Stimulated activated naive CD8-positive, alpha-beta T cell treated with anti-CD3 and anti-CD28 coated beads, Interleukin-15, Interleukin-2, amounts not matched to agents 100 ng/mL and 50 ng/mL, for 24 hours (primary cell): ENCODE measurements around the gene DNAAF9.
"Not testable (repeated sequence)": the region's sequence is repeated elsewhere in the genome, so short reads cannot be mapped to it uniquely, and the experiment has no call there.

ENCODE experiments used
- H3K27ac Mint-ChIP-seq: one replicate; pipeline ENCODE4 v1.8.0; 2021; ENCODE audit warnings: mild to moderate bottlenecking, mixed read lengths
- H3K27me3 Mint-ChIP-seq: one replicate; pipeline ENCODE4 v1.8.0; 2021; ENCODE audit warnings: mixed read lengths
- H3K36me3 Mint-ChIP-seq: one replicate; pipeline ENCODE4 v1.8.0; 2021; ENCODE audit warnings: low read depth, mixed read lengths
- H3K4me1 Mint-ChIP-seq: one replicate; pipeline ENCODE4 v1.8.0; 2021; ENCODE audit warnings: low read depth, mixed read lengths
- H3K4me3 Mint-ChIP-seq: one replicate; pipeline ENCODE4 v1.8.0; 2021; ENCODE audit warnings: mild to moderate bottlenecking, mixed read lengths
- H3K9me3 Mint-ChIP-seq: one replicate; pipeline ENCODE4 v1.8.0; 2021; ENCODE audit warnings: mixed read lengths

The DNAAF9 gene

GRCh38 chr20:3423126-3423525 lies 15.7 kb upstream of the DNAAF9 start:
- Mint-ChIP-seq H3K4me3 (no peak overlapping the region), H3K9me3 (no peaks in the 10 kb centered on the region), H3K27me3 (no peaks in the 10 kb centered on the region), H3K36me3 (no peaks in the 10 kb centered on the region), H3K27ac (no peak overlapping the region), H3K4me1 (peaks cover 12% of the 10 kb centered on the region)

- no peak overlapping the region for H3K4me3 Mint-ChIP-seq
- no peak overlapping the region for H3K27ac Mint-ChIP-seq
- peaks cover 12% of the 10 kb centered on the region for H3K4me1 Mint-ChIP-seq
- H3K27me3 Mint-ChIP-seq = no peaks in the 10 kb centered on the region
- H3K9me3 Mint-ChIP-seq = no peaks in the 10 kb centered on the region
- no peaks in the 10 kb centered on the region for H3K36me3 Mint-ChIP-seq
These were observed 14.5 kb upstream of the DNAAF9 start for GRCh38 chr20:3421985-3422384.

GRCh38 chr20:3420211-3420707 lies 12.8 kb upstream of the DNAAF9 start:
- no peaks in the 10 kb centered on the region for H3K9me3 Mint-ChIP-seq
- no peaks in the 10 kb centered on the region for H3K36me3 Mint-ChIP-seq
- peak overlapping the region; percentile 34 for H3K27ac Mint-ChIP-seq
- H3K27me3 Mint-ChIP-seq = peaks cover 6% of the 10 kb centered on the region
- H3K4me1 Mint-ChIP-seq = peaks cover 12% of the 10 kb centered on the region
- H3K4me3 Mint-ChIP-seq = peak overlapping the region; percentile 20

- not testable (repeated sequence) for H3K36me3 Mint-ChIP-seq, H3K27me3 Mint-ChIP-seq, H3K9me3 Mint-ChIP-seq, H3K4me3 Mint-ChIP-seq, H3K27ac Mint-ChIP-seq
- H3K4me1 Mint-ChIP-seq = peaks cover 12% of the 10 kb centered on the region
These were observed 10.7 kb upstream of the DNAAF9 start for GRCh38 chr20:3418161-3418560.

GRCh38 chr20:3414122-3414521 lies 6.7 kb upstream of the DNAAF9 start:
- Mint-ChIP-seq H3K27me3 (peaks cover 9% of the 10 kb centered on the region), H3K9me3 (no peaks in the 10 kb centered on the region), H3K27ac (no peak overlapping the region), H3K4me1 (no peaks in the 10 kb centered on the region), H3K4me3 (no peak overlapping the region), H3K36me3 (no peaks in the 10 kb centered on the region)

- no peak overlapping the region for H3K4me3 Mint-ChIP-seq
- H3K4me1 Mint-ChIP-seq = peaks cover 6% of the 10 kb centered on the region
- H3K36me3 Mint-ChIP-seq = no peaks in the 10 kb centered on the region
- H3K27me3 Mint-ChIP-seq = peaks cover 9% of the 10 kb centered on the region
- no peaks in the 10 kb centered on the region for H3K9me3 Mint-ChIP-seq
- H3K27ac Mint-ChIP-seq = no peak overlapping the region
These were observed 6.0 kb upstream of the DNAAF9 start for GRCh38 chr20:3413393-3413889.

GRCh38 chr20:3412600-3413392 lies 5.3 kb upstream of the DNAAF9 start:
- no peak overlapping the region for H3K4me3 Mint-ChIP-seq
- H3K36me3 Mint-ChIP-seq = no peaks in the 10 kb centered on the region
- H3K27ac Mint-ChIP-seq = no peak overlapping the region
- no peaks in the 10 kb centered on the region for H3K9me3 Mint-ChIP-seq
- peaks cover 11% of the 10 kb centered on the region for H3K4me1 Mint-ChIP-seq
- H3K27me3 Mint-ChIP-seq = peaks cover 9% of the 10 kb centered on the region

- Mint-ChIP-seq H3K36me3 (no peaks in the 10 kb centered on the region), H3K27me3 (peaks cover 6% of the 10 kb centered on the region), H3K9me3 (no peaks in the 10 kb centered on the region), H3K4me3 (no peak overlapping the region), H3K27ac (no peak overlapping the region), H3K4me1 (peaks cover 25% of the 10 kb centered on the region)
These were observed 3.0 kb upstream of the DNAAF9 start for GRCh38 chr20:3410464-3410863.

GRCh38 chr20:3409417-3409816 lies 1.9 kb upstream of the DNAAF9 start:
- Mint-ChIP-seq H3K4me1 (peaks cover 33% of the 10 kb centered on the region), H3K36me3 (no peaks in the 10 kb centered on the region), H3K9me3 (no peaks in the 10 kb centered on the region), H3K27me3 (peaks cover 6% of the 10 kb centered on the region), H3K27ac (no peak overlapping the region), H3K4me3 (peak overlapping the region; percentile 94)

- Mint-ChIP-seq H3K36me3 (no peaks in the 10 kb centered on the region), H3K27ac (peak overlapping the region; percentile 84), H3K4me3 (peak overlapping the region; percentile 94), H3K27me3 (peaks cover 6% of the 10 kb centered on the region), H3K9me3 (no peaks in the 10 kb centered on the region), H3K4me1 (peaks cover 33% of the 10 kb centered on the region)
These were observed 535 bp upstream of the DNAAF9 start for GRCh38 chr20:3407771-3408637.

GRCh38 chr20:3406481-3407039 lies 909 bp downstream of the DNAAF9 start:
- Mint-ChIP-seq H3K27ac (peak overlapping the region; percentile 64), H3K9me3 (no peaks in the 10 kb centered on the region)

GRCh38 chr20:3405696-3406358 lies 1.6 kb downstream of the DNAAF9 start:
- Mint-ChIP-seq H3K4me3 (peak overlapping the region; percentile 87), H3K27me3 (peaks cover 4% of the 10 kb centered on the region), H3K9me3 (no peaks in the 10 kb centered on the region), H3K36me3 (no peaks in the 10 kb centered on the region), H3K27ac (no peak overlapping the region), H3K4me1 (peaks cover 33% of the 10 kb centered on the region)

More at GRCh38 chr20:3406481-3407039, 909 bp downstream of the DNAAF9 start:
- Mint-ChIP-seq H3K4me3 (peak overlapping the region; percentile 87), H3K27me3 (peaks cover 6% of the 10 kb centered on the region), H3K4me1 (peaks cover 33% of the 10 kb centered on the region), H3K36me3 (no peaks in the 10 kb centered on the region)

- no peaks in the 10 kb centered on the region for H3K9me3 Mint-ChIP-seq
- H3K36me3 Mint-ChIP-seq = no peaks in the 10 kb centered on the region
- peaks cover 4% of the 10 kb centered on the region for H3K27me3 Mint-ChIP-seq
- no peak overlapping the region for H3K27ac Mint-ChIP-seq
- no peak overlapping the region for H3K4me3 Mint-ChIP-seq
- peaks cover 33% of the 10 kb centered on the region for H3K4me1 Mint-ChIP-seq
These were observed 2.3 kb downstream of the DNAAF9 start for GRCh38 chr20:3405139-3405538.

- peaks cover 4% of the 10 kb centered on the region for H3K27me3 Mint-ChIP-seq
- H3K4me3 Mint-ChIP-seq = no peak overlapping the region
- H3K27ac Mint-ChIP-seq = no peak overlapping the region
- no peaks in the 10 kb centered on the region for H3K36me3 Mint-ChIP-seq
- H3K9me3 Mint-ChIP-seq = no peaks in the 10 kb centered on the region
- H3K4me1 Mint-ChIP-seq = peaks cover 33% of the 10 kb centered on the region
These were observed 3.1 kb downstream of the DNAAF9 start for GRCh38 chr20:3404402-3404801.
